Liver (tissue), 3 donors: ENCODE measurements around the gene C18orf54.

Experiments
- ATF3 ChIP-seq: IDR thresholded peaks from 2 replicates; pipeline ENCODE4 v1.6.1; 2016; ENCODE audit warnings: antibody characterized with exemption
- EGR1 ChIP-seq, 2 donors: IDR thresholded peaks; 2 replicates each; pipeline ENCODE4 v1.6.1; 2016 to 2018; ENCODE audit warnings: antibody characterized with exemption in 2 of 2, low read depth in 2 of 2
- HNF4A ChIP-seq, 2 donors: conservative IDR thresholded peaks; 2 replicates each; pipeline ENCODE4 v1.6.1; 2016; ENCODE audit warnings: antibody characterized with exemption in 2 of 2, mild to moderate bottlenecking in 2 of 2
- RAD21 ChIP-seq, 2 donors: IDR thresholded peaks; 2 replicates each; pipeline ENCODE4 v1.6.1; 2016; ENCODE audit warnings: antibody characterized with exemption in 2 of 2, mild to moderate bottlenecking in 2 of 2
- SP1 ChIP-seq: IDR thresholded peaks from 2 replicates; pipeline ENCODE4 v1.6.1; 2018; ENCODE audit warnings: antibody characterized with exemption, mild to moderate bottlenecking
- TAF1 ChIP-seq: conservative IDR thresholded peaks from 2 replicates; pipeline ENCODE4 v1.6.1; 2016; ENCODE audit warnings: antibody characterized with exemption, mild to moderate bottlenecking
- YY1 ChIP-seq: IDR thresholded peaks from 2 replicates; pipeline ENCODE4 v1.6.1; 2016; ENCODE audit warnings: antibody characterized with exemption, mild to moderate bottlenecking
- TF ChIP-seq, protein P1 (sequence below): fragments of 150-350 bp; IDR thresholded peaks from 2 replicates; pipeline ENCODE4 v1.5.1; 2017; ENCODE audit warnings: improper control_type of control experiment, low read depth, low read length; ENCODE audit not compliant: missing input control
- TF ChIP-seq, protein P2 (sequence below): IDR thresholded peaks from 2 replicates; pipeline ENCODE4 v1.6.1; 2016; ENCODE audit warnings: antibody characterized with exemption
- TF ChIP-seq, protein P3 (sequence below): IDR thresholded peaks from 2 replicates; pipeline ENCODE4 v1.6.1; 2016; ENCODE audit warnings: antibody characterized with exemption, mild to moderate bottlenecking
- TF ChIP-seq, protein P4 (sequence below): IDR thresholded peaks from 2 replicates; pipeline ENCODE4 v1.6.1; 2016; ENCODE audit warnings: antibody characterized with exemption
- donor health status: healthy.
- donor health status: healthy.

- TF ChIP-seq, protein P1, sequence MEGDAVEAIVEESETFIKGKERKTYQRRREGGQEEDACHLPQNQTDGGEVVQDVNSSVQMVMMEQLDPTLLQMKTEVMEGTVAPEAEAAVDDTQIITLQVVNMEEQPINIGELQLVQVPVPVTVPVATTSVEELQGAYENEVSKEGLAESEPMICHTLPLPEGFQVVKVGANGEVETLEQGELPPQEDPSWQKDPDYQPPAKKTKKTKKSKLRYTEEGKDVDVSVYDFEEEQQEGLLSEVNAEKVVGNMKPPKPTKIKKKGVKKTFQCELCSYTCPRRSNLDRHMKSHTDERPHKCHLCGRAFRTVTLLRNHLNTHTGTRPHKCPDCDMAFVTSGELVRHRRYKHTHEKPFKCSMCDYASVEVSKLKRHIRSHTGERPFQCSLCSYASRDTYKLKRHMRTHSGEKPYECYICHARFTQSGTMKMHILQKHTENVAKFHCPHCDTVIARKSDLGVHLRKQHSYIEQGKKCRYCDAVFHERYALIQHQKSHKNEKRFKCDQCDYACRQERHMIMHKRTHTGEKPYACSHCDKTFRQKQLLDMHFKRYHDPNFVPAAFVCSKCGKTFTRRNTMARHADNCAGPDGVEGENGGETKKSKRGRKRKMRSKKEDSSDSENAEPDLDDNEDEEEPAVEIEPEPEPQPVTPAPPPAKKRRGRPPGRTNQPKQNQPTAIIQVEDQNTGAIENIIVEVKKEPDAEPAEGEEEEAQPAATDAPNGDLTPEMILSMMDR, result no peak
- no peak for TF ChIP-seq ATF3
- no peak for TF ChIP-seq SP1
- TF ChIP-seq HNF4A (conservative IDR thresholded peaks at IDR 0.05), result no peak
- TF ChIP-seq YY1, result no peak
- TF ChIP-seq, protein P2, sequence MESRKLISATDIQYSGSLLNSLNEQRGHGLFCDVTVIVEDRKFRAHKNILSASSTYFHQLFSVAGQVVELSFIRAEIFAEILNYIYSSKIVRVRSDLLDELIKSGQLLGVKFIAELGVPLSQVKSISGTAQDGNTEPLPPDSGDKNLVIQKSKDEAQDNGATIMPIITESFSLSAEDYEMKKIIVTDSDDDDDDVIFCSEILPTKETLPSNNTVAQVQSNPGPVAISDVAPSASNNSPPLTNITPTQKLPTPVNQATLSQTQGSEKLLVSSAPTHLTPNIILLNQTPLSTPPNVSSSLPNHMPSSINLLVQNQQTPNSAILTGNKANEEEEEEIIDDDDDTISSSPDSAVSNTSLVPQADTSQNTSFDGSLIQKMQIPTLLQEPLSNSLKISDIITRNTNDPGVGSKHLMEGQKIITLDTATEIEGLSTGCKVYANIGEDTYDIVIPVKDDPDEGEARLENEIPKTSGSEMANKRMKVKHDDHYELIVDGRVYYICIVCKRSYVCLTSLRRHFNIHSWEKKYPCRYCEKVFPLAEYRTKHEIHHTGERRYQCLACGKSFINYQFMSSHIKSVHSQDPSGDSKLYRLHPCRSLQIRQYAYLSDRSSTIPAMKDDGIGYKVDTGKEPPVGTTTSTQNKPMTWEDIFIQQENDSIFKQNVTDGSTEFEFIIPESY, result no peak
- TF ChIP-seq RAD21 (IDR thresholded peaks at IDR 0.05), result no peak
- TF ChIP-seq TAF1, result no peak
- TF ChIP-seq EGR1 (IDR thresholded peaks at IDR 0.05; ENCODE audit: low read depth in 2 of 2), result no peak
- TF ChIP-seq, protein P3, sequence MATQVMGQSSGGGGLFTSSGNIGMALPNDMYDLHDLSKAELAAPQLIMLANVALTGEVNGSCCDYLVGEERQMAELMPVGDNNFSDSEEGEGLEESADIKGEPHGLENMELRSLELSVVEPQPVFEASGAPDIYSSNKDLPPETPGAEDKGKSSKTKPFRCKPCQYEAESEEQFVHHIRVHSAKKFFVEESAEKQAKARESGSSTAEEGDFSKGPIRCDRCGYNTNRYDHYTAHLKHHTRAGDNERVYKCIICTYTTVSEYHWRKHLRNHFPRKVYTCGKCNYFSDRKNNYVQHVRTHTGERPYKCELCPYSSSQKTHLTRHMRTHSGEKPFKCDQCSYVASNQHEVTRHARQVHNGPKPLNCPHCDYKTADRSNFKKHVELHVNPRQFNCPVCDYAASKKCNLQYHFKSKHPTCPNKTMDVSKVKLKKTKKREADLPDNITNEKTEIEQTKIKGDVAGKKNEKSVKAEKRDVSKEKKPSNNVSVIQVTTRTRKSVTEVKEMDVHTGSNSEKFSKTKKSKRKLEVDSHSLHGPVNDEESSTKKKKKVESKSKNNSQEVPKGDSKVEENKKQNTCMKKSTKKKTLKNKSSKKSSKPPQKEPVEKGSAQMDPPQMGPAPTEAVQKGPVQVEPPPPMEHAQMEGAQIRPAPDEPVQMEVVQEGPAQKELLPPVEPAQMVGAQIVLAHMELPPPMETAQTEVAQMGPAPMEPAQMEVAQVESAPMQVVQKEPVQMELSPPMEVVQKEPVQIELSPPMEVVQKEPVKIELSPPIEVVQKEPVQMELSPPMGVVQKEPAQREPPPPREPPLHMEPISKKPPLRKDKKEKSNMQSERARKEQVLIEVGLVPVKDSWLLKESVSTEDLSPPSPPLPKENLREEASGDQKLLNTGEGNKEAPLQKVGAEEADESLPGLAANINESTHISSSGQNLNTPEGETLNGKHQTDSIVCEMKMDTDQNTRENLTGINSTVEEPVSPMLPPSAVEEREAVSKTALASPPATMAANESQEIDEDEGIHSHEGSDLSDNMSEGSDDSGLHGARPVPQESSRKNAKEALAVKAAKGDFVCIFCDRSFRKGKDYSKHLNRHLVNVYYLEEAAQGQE, result no peak
- TF ChIP-seq, protein P4, sequence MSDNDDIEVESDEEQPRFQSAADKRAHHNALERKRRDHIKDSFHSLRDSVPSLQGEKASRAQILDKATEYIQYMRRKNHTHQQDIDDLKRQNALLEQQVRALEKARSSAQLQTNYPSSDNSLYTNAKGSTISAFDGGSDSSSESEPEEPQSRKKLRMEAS, result no peak
Observed at GRCh38 chr18:54388203-54389142, 30.8 kb downstream of the C18orf54 start.
